Measurements from ENCODE around the gene ELP5.

DNA sequence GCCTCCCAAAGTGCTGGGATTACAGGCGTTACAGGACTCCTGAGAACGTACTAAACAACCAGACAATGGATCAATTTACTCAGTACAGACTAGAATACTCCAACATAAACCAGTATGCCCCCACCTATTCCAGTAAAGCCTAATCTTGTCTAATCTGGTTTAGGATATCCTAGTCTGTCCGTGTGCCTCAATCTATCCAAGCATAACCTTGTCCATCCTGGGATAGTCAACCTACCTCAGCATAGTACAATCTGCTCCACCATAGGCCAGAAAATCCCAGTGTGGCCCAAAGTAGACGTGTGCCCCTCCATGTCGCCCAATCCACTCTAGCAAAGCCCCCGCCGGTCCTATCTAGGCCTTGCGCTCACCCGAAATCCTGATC lies 18.3 kb upstream of the ELP5 start:
- TF ChIP-seq, protein P1, sequence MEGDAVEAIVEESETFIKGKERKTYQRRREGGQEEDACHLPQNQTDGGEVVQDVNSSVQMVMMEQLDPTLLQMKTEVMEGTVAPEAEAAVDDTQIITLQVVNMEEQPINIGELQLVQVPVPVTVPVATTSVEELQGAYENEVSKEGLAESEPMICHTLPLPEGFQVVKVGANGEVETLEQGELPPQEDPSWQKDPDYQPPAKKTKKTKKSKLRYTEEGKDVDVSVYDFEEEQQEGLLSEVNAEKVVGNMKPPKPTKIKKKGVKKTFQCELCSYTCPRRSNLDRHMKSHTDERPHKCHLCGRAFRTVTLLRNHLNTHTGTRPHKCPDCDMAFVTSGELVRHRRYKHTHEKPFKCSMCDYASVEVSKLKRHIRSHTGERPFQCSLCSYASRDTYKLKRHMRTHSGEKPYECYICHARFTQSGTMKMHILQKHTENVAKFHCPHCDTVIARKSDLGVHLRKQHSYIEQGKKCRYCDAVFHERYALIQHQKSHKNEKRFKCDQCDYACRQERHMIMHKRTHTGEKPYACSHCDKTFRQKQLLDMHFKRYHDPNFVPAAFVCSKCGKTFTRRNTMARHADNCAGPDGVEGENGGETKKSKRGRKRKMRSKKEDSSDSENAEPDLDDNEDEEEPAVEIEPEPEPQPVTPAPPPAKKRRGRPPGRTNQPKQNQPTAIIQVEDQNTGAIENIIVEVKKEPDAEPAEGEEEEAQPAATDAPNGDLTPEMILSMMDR (IDR thresholded peaks at IDR 0.05; ENCODE audit: insufficient read depth, low read depth, low read length): no peak
- no peak for TF ChIP-seq EZH2 (IDR thresholded peaks at IDR 0.05; ENCODE audit: insufficient read depth, low read length)
